Measurements from ENCODE around the gene KSR2. TPM values are rescaled to one million over a fixed set of nuclear protein-coding genes. Genes with fewer than 3 reads are reported as not detected.

Gene KSR2
- total RNA-seq, 1 experiment from 2014 or later: 0.14 TPM

- no peak for DNase-seq (ENCODE audit: low read depth)
- in situ Hi-C loops (cut with HindIII; ENCODE audit: low pct_unique_long_range_greater_than_20kb, low sequenced_read_pairs): no loop called here
These were observed 123.4 kb downstream of the KSR2 start for GRCh38 chr12:117845271-117845904.

- no peak for DNase-seq (ENCODE audit: low read depth)
- in situ Hi-C loops (cut with HindIII; ENCODE audit: low pct_unique_long_range_greater_than_20kb, low sequenced_read_pairs): no loop called here
These were observed 124.5 kb downstream of the KSR2 start for GRCh38 chr12:117844114-117844830.

- in situ Hi-C loops (cut with HindIII; ENCODE audit: low pct_unique_long_range_greater_than_20kb, low sequenced_read_pairs): no loop called here
- no peak for DNase-seq (ENCODE audit: low read depth)
These were observed 126.2 kb downstream of the KSR2 start for GRCh38 chr12:117842630-117843029.

GRCh38 chr12:117842220-117842619 lies 126.6 kb downstream of the KSR2 start:
- DNase-seq (ENCODE audit: low read depth): no peak
- in situ Hi-C loops (cut with HindIII; ENCODE audit: low pct_unique_long_range_greater_than_20kb, low sequenced_read_pairs): no loop called here

GRCh38 chr12:117837737-117838050 lies 131.1 kb downstream of the KSR2 start:
- in situ Hi-C loops (cut with HindIII; ENCODE audit: low pct_unique_long_range_greater_than_20kb, low sequenced_read_pairs): no loop called here
- DNase-seq (ENCODE audit: low read depth): no peak

GRCh38 chr12:117836999-117837736 lies 131.6 kb downstream of the KSR2 start:
- peak; percentile 70 for DNase-seq (ENCODE audit: low read depth)
- in situ Hi-C loops (cut with HindIII; ENCODE audit: low pct_unique_long_range_greater_than_20kb, low sequenced_read_pairs): no loop called here

- in situ Hi-C loops (cut with HindIII; ENCODE audit: low pct_unique_long_range_greater_than_20kb, low sequenced_read_pairs): no loop called here
- no peak for DNase-seq (ENCODE audit: low read depth)
These were observed 132.3 kb downstream of the KSR2 start for GRCh38 chr12:117836476-117836875.

GRCh38 chr12:117835156-117835555 lies 133.6 kb downstream of the KSR2 start:
- no peak for DNase-seq (ENCODE audit: low read depth)
- in situ Hi-C loops (cut with HindIII; ENCODE audit: low pct_unique_long_range_greater_than_20kb, low sequenced_read_pairs): no loop called here

GRCh38 chr12:117832459-117833457 lies 136.0 kb downstream of the KSR2 start:
- in situ Hi-C loops (cut with HindIII; ENCODE audit: low pct_unique_long_range_greater_than_20kb, low sequenced_read_pairs): no loop called here
- peak; percentile 67 for DNase-seq (ENCODE audit: low read depth)

- in situ Hi-C loops (cut with HindIII; ENCODE audit: low pct_unique_long_range_greater_than_20kb, low sequenced_read_pairs): no loop called here
- no peak for DNase-seq (ENCODE audit: low read depth)
These were observed 138.3 kb downstream of the KSR2 start for GRCh38 chr12:117830471-117830870.

- in situ Hi-C loops (cut with HindIII; ENCODE audit: low pct_unique_long_range_greater_than_20kb, low sequenced_read_pairs): no loop called here
- no peak for DNase-seq (ENCODE audit: low read depth)
These were observed 139.7 kb downstream of the KSR2 start for GRCh38 chr12:117829108-117829507.

- in situ Hi-C loops (cut with HindIII; ENCODE audit: low pct_unique_long_range_greater_than_20kb, low sequenced_read_pairs): no loop called here
- no peak for DNase-seq (ENCODE audit: low read depth)
These were observed 141.1 kb downstream of the KSR2 start for GRCh38 chr12:117827660-117828059.

GRCh38 chr12:117825827-117826226 lies 143.0 kb downstream of the KSR2 start:
- in situ Hi-C loops (cut with HindIII; ENCODE audit: low pct_unique_long_range_greater_than_20kb, low sequenced_read_pairs): no loop called here
- no peak for DNase-seq (ENCODE audit: low read depth)

GRCh38 chr12:117821480-117822175 lies 147.2 kb downstream of the KSR2 start:
- no peak for DNase-seq (ENCODE audit: low read depth)
- in situ Hi-C loops (cut with HindIII; ENCODE audit: low pct_unique_long_range_greater_than_20kb, low sequenced_read_pairs): no loop called here

- no peak for DNase-seq (ENCODE audit: low read depth)
- in situ Hi-C loops (cut with HindIII; ENCODE audit: low pct_unique_long_range_greater_than_20kb, low sequenced_read_pairs): no loop called here
These were observed 148.4 kb downstream of the KSR2 start for GRCh38 chr12:117820216-117820907.

GRCh38 chr12:117819160-117819559 lies 149.6 kb downstream of the KSR2 start:
- no peak for DNase-seq (ENCODE audit: low read depth)
- in situ Hi-C loops (cut with HindIII; ENCODE audit: low pct_unique_long_range_greater_than_20kb, low sequenced_read_pairs): no loop called here

GRCh38 chr12:117818400-117818799 lies 150.4 kb downstream of the KSR2 start:
- peak; percentile 52 for DNase-seq (ENCODE audit: low read depth)
- in situ Hi-C loops (cut with HindIII; ENCODE audit: low pct_unique_long_range_greater_than_20kb, low sequenced_read_pairs): no loop called here
